Measurements from ENCODE around the gene TMEM87B.
A peak's percentile ranks its signal among the peaks of the same experiment; 100 is the strongest.
"Not testable (repeated sequence)": the region's sequence is repeated elsewhere in the genome, so short reads cannot be mapped to it uniquely, and the experiment has no call there.

The TMEM87B gene

GRCh38 chr2:112073875-112074274, 18.8 kb downstream of the TMEM87B start:
- DNase-seq (ENCODE audit: low read depth in 2 of 2), result no peak

- no peak for DNase-seq (ENCODE audit: low read depth in 2 of 2)
These were observed 19.4 kb downstream of the TMEM87B start for GRCh38 chr2:112074506-112074905.

- DNase-seq (ENCODE audit: low read depth in 2 of 2), result no peak
These were observed 20.6 kb downstream of the TMEM87B start for GRCh38 chr2:112075490-112076260.

- no peak for DNase-seq (ENCODE audit: low read depth in 2 of 2)
These were observed 22.7 kb downstream of the TMEM87B start for GRCh38 chr2:112077814-112078213.

GRCh38 chr2:112081262-112081661, 26.2 kb downstream of the TMEM87B start:
- DNase-seq (ENCODE audit: low read depth in 2 of 2), result no peak

GRCh38 chr2:112084689-112085374, 29.8 kb downstream of the TMEM87B start:
- DNase-seq (ENCODE audit: low read depth in 2 of 2), result no peak

- DNase-seq (ENCODE audit: low read depth in 2 of 2), result no peak
These were observed 30.3 kb downstream of the TMEM87B start for GRCh38 chr2:112085375-112085730.

GRCh38 chr2:112085916-112086669, 31.0 kb downstream of the TMEM87B start:
- DNase-seq (ENCODE audit: low read depth in 2 of 2), result no peak

GRCh38 chr2:112087346-112088020, 32.4 kb downstream of the TMEM87B start:
- DNase-seq (ENCODE audit: low read depth in 2 of 2), result no peak

- DNase-seq (ENCODE audit: low read depth in 2 of 2), result no peak
These were observed 34.3 kb downstream of the TMEM87B start for GRCh38 chr2:112089375-112089774.

- DNase-seq (ENCODE audit: low read depth in 2 of 2), result no peak
These were observed 37.4 kb downstream of the TMEM87B start for GRCh38 chr2:112092286-112093041.

- no peak for DNase-seq (ENCODE audit: low read depth in 2 of 2)
These were observed 38.1 kb downstream of the TMEM87B start for GRCh38 chr2:112093216-112093615.

- no peak for DNase-seq (ENCODE audit: low read depth in 2 of 2)
These were observed 40.6 kb downstream of the TMEM87B start for GRCh38 chr2:112095681-112096080.

GRCh38 chr2:112096098-112096497, 41.0 kb downstream of the TMEM87B start:
- DNase-seq (ENCODE audit: low read depth in 2 of 2), result no peak

- no peak for DNase-seq (ENCODE audit: low read depth in 2 of 2)
These were observed 53.2 kb downstream of the TMEM87B start for GRCh38 chr2:112108178-112108832.

- no peak for DNase-seq (ENCODE audit: low read depth in 2 of 2)
These were observed 54.2 kb downstream of the TMEM87B start for GRCh38 chr2:112109278-112109677.

- DNase-seq (ENCODE audit: low read depth in 2 of 2), result no peak
These were observed 55.9 kb downstream of the TMEM87B start for GRCh38 chr2:112110966-112111365.

GRCh38 chr2:112113354-112113753, 58.3 kb downstream of the TMEM87B start:
- not testable (repeated sequence) for DNase-seq (ENCODE audit: low read depth in 2 of 2)

- DNase-seq (ENCODE audit: low read depth in 2 of 2), result no peak
These were observed 63.1 kb downstream of the TMEM87B start for GRCh38 chr2:112118148-112118547.

GRCh38 chr2:112121682-112122254, 66.7 kb downstream of the TMEM87B start:
- DNase-seq (ENCODE audit: low read depth in 2 of 2), result peak in 1 of 2 donors; percentile 21

Measured in activated CD8-positive, alpha-beta memory T cell treated with anti-CD3 and anti-CD28 coated beads for 4 hours (primary cell).